Measurements from ENCODE around the gene KCNJ14. TPM values are rescaled to one million over a fixed set of nuclear protein-coding genes. Genes with fewer than 3 reads are reported as not detected.

The KCNJ14 gene
- total RNA-seq, 4 donors from 2014 or later = 0.44 to 4.1 (median 1.5) TPM

DNA sequence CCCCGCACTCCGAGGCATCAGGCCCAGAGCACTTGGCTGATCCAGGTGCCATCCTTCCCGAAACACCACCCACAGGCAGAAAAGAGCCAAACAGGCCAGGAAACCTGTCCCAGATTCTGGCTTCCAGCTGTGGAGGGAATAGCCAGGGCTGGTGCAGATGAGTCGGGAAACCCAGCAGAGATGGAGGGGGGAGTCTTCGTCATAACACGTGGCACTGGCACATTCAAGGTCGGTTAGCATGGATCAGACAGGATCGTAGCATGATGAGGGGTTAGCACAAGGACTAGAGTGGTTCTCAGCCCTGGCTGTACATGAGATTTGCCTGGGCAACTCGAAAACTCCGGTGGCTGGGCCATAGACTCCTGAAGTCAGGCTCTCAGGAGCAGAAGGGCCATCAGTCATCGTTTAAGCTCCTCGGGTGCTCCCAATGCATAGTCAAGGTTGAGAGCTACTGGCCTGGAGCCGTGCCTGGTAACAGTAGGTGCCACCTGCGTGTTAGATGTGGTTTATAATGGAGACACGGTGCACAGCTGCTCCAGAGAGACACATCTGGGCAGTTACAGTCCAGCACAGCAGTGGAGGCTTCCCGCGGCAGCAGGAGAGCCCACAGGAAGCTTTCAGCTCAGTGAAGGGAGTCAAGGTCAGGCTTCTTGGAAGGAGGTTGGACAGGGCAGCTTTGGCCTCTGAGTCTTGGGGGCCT is 20.1 kb downstream of the KCNJ14 start:
- H3K4me1 ChIP-seq = peaks cover 0 to 23% (median 2%) of the 10 kb centered on the region in 4 donors
- H3K36me3 ChIP-seq = peaks cover 8 to 90% (median 38%) of the 10 kb centered on the region in 3 donors
- H3K27me3 ChIP-seq = no peaks in the 10 kb centered on the region
- WGBS, 2 donors = 87 to 89% methylated on average over 17 of the region's 17 CpGs
- H3K9me3 ChIP-seq = no peaks in the 10 kb centered on the region
- TF ChIP-seq, protein P1, sequence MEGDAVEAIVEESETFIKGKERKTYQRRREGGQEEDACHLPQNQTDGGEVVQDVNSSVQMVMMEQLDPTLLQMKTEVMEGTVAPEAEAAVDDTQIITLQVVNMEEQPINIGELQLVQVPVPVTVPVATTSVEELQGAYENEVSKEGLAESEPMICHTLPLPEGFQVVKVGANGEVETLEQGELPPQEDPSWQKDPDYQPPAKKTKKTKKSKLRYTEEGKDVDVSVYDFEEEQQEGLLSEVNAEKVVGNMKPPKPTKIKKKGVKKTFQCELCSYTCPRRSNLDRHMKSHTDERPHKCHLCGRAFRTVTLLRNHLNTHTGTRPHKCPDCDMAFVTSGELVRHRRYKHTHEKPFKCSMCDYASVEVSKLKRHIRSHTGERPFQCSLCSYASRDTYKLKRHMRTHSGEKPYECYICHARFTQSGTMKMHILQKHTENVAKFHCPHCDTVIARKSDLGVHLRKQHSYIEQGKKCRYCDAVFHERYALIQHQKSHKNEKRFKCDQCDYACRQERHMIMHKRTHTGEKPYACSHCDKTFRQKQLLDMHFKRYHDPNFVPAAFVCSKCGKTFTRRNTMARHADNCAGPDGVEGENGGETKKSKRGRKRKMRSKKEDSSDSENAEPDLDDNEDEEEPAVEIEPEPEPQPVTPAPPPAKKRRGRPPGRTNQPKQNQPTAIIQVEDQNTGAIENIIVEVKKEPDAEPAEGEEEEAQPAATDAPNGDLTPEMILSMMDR (IDR thresholded peaks at IDR 0.05) = no peak
- TF ChIP-seq POLR2A (IDR thresholded peaks at IDR 0.05) (no peak), EP300 (IDR thresholded peaks at IDR 0.05) (no peak)
- no peak overlapping the region for H3K27ac ChIP-seq
- DNase-seq (ENCODE audit: low spot score in 2 of 2) = no peak
- H3K4me3 ChIP-seq = no peak overlapping the region

DNA sequence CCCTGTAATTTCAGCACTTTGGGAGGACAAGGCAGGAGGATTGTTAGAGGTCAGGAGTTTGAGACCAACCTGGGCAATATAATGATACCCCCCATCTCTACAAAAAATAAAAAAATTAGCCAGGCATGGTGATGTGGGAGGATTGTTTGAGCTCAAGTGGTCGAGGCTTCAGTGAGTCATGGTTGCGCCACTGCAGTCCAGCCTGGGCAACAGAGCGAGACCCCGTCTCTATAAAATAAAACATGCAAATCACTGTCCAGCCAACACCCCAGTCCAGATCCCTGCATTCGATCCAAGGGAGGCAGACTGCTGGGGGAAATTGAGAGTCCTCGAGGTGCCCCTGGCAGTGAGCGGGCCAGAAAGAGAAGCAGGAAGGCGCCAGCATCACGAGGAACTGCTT is 20.8 kb downstream of the KCNJ14 start:
- Histone ChIP-seq H3K4me1 (peaks cover 0 to 23% (median under 1%) of the 10 kb centered on the region in 4 donors), H3K27ac (no peak overlapping the region), H3K27me3 (no peaks in the 10 kb centered on the region), H3K9me3 (no peaks in the 10 kb centered on the region), H3K4me3 (no peak overlapping the region), H3K36me3 (peaks cover 8 to 83% (median 32%) of the 10 kb centered on the region in 3 donors)
- TF ChIP-seq EP300 (IDR thresholded peaks at IDR 0.05) = no peak
- TF ChIP-seq, protein P1 (IDR thresholded peaks at IDR 0.05) = no peak
- no peak for TF ChIP-seq POLR2A (IDR thresholded peaks at IDR 0.05)
- 92 to 93% methylated on average over 9 of the region's 9 CpGs for WGBS, 2 donors
- no peak for DNase-seq (ENCODE audit: low spot score in 2 of 2)

DNA sequence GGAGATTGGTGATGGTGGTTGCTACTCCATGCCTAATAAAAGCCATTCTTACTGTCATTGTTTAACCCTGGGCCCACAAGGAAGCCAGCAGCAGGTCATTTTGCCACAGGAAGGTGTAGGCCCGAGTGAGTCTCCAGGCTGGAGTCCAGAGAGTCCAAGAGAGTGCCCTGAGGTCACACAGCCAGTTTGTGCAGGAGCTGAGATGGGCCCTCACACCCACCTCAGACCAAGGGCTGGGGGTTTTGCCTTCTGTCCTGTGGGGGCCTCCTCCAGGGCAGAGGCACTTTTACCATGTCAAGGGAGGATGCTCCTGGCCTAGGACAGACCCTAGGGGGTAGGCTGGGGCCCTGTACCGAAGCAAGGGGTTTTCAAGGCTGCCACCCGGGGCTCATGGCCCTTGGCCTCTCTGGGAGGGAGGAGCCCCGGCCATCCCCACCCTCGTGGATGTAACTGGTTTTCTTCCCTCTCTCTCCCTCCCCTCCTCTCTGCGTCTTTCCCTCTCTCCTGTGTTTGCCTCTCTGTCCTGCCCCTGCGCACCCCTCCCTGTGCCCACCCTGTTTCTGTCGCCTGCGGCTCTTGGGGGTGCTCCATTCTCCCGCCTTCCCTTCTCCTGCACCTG is 21.8 kb downstream of the KCNJ14 start:
- DNase-seq (ENCODE audit: low spot score in 2 of 2) = no peak
- Histone ChIP-seq H3K36me3 (peaks cover 8 to 73% (median 26%) of the 10 kb centered on the region in 3 donors), H3K9me3 (no peaks in the 10 kb centered on the region), H3K27ac (no peak overlapping the region), H3K4me1 (peaks cover 0 to 23% (median 4%) of the 10 kb centered on the region in 4 donors), H3K4me3 (no peak overlapping the region), H3K27me3 (no peaks in the 10 kb centered on the region)
- TF ChIP-seq, protein P1 (IDR thresholded peaks at IDR 0.05) = no peak
- TF ChIP-seq POLR2A (IDR thresholded peaks at IDR 0.05) (no peak), EP300 (IDR thresholded peaks at IDR 0.05) (no peak)
- WGBS, 2 donors = 66 to 70% methylated on average over 10 of the region's 10 CpGs

DNA sequence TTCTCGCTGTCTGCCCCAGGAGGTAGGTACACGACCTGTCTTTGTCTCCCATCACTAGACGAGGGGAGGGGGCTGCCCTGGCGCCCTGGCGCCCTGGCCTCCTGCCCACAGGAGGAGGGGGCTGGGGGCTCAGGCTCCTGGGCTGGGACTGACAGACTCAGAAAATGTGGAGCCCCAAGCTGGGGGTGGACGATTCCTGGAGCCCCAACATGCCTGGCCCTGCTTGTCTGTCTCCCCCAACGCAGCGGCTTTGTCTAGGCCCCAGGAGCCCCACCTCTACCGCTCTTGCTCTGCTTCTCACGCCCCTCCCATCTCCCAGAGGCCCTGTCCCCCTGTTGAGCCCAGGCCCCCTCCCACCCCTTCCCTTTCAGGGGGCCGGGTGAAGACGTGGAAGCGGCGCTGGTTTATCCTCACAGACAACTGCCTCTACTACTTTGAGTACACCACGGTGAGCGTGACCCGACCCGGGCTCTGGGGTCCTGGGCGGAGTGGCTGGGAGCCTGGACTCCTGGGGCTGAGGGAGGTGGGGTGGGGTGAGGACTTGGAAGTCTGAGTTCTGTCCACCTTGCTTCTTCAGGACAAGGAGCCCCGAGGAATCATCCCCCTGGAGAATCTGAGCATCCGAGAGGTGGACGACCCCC is 22.4 kb downstream of the KCNJ14 start:
- H3K27ac ChIP-seq = no peak overlapping the region
- 73 to 74% methylated on average over 22 of the region's 22 CpGs for WGBS, 2 donors
- DNase-seq (ENCODE audit: low spot score in 2 of 2) = no peak
- no peaks in the 10 kb centered on the region for H3K9me3 ChIP-seq
- H3K4me3 ChIP-seq = no peak overlapping the region
- H3K36me3 ChIP-seq = peaks cover 8 to 67% (median 20%) of the 10 kb centered on the region in 3 donors
- no peaks in the 10 kb centered on the region for H3K27me3 ChIP-seq
- TF ChIP-seq EP300 (IDR thresholded peaks at IDR 0.05) = no peak
- TF ChIP-seq, protein P1 (IDR thresholded peaks at IDR 0.05) = no peak
- TF ChIP-seq POLR2A (IDR thresholded peaks at IDR 0.05) = no peak
- H3K4me1 ChIP-seq = peaks cover 0 to 23% (median 4%) of the 10 kb centered on the region in 4 donors

All from tibial nerve (tissue), 4 donors.